ENCODE measurements around the gene HDGF.

Gene HDGF

DNA sequence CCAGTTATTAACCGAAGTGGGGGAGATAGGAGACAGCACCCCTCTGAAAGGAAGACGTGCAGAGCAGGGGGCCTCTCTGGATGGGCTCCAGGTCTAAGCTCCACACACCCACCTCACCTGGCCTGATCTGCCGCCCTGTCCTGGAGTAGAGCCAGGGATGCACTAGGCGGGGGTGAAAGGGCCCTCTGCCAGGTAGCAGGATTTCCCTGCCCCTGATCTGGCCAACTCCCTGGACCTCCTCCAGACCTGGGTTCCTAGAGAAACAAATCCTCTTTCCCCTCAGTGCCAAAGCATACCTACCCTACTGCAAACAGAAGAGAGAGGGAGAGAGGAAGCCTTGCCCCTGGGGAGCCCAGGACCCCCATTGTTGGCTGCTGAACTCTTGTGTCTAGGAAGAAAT lies 48.1 kb downstream of the HDGF start:
- no peak for DNase-seq (ENCODE audit: extremely low read depth in 1 of 2, low read depth in 1 of 2)

DNA sequence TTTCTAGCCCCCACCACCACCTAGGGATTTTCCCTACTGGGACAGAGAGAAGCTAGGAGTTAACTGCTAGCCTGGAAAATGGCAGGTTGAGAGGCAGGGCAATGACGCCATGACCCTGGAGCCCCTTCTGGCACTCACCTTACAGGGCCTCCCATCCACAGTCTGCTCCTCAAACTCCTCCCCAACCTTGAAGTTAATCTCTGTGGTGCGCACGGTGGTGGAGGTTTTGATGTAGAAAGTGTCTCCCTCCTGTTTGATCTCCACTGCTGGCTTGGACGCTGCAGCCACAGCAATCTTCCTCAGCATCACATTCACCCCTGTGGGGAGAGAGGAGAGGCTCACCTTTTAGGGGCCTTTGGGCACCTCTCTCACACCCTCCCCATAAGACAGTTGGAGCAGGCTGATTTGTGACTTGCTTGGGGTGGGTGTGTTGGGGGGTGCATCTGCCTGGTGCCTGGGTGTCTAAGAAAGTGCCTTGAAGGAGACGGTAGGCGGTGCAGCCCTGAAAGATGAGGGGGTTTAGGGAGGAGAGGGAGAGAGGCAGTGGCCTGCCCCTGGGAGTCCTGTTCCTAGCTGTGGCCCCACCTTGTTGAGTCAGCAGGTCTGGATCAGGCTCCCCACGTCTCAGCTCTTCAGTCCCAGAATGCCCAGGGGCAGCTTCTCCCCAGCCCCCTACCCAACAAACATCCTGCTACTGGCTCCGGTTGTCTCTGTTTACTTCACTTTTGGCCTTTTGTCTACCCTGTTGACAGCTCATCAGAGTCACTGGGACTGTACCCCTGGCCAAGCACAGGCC lies 50.5 kb downstream of the HDGF start:
- DNase-seq (ENCODE audit: extremely low read depth in 1 of 2, low read depth in 1 of 2): no peak

DNA sequence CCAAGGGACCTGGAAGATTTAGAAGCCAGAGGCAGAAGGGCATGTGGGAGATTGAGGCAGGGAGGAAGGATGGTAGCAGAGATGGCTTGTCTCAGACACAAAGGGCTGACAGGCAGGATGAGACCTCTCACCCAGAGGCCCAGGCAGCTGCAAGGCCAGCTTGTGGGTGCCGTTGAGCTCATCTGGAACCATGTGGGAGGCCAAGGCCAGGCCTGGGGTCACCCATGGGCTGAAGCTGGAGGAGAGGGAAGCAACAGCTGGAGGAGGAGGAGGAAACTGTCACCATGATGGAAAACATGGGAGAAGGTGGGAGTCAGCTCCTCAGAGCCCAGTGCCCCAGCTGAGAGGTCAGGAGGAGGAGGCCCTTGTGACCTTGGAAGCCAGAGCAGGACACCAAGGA lies 52.5 kb downstream of the HDGF start:
- DNase-seq (ENCODE audit: extremely low read depth in 1 of 2, low read depth in 1 of 2): no peak

GRCh38 chr1:156697481-156697880 lies 54.0 kb downstream of the HDGF start:
- no peak for DNase-seq (ENCODE audit: extremely low read depth in 1 of 2, low read depth in 1 of 2)

- no peak for DNase-seq (ENCODE audit: extremely low read depth in 1 of 2, low read depth in 1 of 2)
Observed at GRCh38 chr1:156696755-156697154, 54.7 kb downstream of the HDGF start.

DNA sequence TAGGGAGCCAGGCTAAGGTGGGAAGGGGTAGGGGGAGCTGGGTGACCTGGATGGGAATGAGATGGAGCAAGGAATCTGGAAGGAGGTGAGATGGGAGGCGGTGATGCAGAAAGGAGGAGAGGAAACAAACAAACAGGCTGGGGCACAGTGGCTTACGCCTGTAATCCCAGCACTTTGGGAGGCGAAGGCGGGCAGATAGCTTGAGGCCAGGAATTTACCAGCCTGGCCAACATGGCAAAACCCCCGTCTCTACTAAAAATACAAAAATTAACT lies 56.8 kb downstream of the HDGF start:
- no peak for DNase-seq (ENCODE audit: extremely low read depth in 1 of 2, low read depth in 1 of 2)

DNA sequence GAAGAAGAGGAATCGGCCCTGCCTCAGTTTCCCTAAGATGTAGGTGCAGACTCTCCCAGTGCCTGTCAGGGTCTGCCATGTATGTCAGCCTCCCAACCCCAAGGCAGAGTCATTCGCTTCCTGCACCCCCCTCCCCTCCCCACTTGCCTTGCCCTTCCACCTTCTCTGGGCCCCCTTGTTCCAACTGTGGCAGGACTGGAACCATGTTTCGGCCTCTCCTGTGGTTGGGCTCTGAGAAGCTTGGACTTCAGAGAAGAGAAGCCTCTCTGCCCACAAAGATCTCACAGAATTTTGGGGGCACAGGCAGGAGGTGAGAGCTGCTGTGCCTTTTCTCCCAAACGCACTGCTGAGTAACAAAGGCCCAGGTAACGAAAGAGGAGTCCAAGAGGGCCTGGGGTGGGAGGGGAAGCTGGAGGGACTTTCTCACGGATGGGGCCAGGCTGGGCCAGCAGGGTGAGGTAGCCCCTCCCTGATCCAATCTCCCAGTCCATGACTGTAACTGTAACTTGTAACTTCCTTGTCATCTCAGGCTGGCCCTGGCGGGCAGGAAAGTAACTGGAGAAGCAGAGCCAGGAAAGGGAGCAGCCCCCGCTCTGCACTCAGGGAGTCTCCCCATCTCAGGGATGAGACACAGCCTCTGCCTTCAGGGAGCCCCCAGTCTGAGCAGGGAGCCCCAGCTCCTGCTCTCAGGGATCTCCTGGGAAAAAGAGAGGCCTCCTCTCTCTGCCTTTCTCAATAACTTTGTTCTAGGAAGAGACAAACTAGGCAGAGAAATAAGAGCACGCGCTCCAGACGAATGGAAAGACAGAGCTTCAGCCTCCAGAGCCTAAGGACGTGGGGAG lies 57.4 kb downstream of the HDGF start:
- DNase-seq (ENCODE audit: extremely low read depth in 1 of 2, low read depth in 1 of 2): no peak

DNA sequence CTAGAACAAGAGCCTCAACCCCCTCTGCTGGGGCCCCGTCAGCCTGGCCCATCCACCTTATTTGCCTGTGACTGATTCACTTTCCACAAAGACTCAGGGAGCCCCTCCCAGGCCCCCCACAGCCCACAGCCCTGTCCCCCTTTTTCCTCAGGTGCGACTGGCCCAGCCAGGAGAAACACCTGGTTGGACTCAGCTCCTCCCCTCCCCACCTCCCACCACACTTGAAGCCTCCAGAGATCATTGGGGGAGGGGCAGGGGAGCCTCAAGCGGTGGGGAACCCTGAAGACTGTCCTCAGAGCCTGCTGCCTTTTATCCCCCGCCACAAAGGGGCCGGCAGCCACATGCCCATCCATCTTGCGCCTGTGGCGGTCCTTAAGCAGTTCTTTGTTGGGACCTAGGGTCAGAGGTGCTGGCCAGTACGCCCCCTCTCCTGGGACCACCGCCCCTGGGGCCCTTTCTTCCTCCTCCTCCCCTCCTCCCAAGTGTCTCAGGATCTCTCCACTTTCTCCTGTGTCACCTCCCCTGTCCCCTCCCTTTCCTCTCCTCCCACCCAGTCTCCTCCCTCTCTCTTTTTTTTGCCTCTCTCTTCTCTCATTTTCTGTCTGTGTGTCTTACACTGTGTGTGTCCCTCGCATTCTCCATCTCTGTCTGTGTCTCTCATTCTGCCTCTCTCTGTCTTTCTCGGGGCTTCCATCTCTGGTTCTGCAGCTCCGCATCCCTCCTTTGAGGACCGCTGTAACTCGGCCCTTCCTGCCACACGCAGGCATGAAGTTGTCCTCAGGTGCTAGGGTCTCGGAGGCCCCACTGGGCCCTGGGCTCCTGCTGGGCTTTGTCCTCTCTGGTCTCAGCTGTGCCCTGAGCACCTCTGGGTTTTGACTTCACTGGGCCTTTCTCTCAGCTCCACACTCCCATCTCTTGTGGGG lies 58.3 kb downstream of the HDGF start:
- DNase-seq (ENCODE audit: extremely low read depth in 1 of 2, low read depth in 1 of 2): no peak

DNA sequence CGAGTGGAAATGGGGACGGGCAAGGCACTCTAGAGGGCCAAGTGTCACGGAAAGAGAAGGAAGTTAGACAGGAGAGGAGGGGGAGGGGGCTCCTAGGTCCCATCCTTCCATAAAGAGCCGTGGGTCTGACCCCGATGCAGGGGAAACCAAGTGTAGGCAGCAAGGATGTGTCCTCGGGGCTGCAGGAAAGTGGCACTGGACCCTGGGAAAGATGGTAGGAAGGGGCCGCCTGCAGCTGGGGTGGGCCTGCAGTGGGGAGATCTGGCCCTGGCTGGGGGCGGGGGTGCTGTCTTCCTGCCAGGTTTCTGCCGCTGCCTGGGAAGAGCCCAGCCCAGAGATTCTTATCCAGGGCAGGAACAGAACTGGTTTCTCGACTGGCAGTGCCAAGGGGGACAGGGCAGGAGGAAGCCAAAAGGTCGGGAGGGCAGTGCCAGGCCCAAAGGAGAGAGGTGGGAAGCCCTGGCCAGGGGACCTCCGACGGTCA lies 59.0 kb downstream of the HDGF start:
- DNase-seq (ENCODE audit: extremely low read depth in 1 of 2, low read depth in 1 of 2): no peak

All from activated CD8-positive, alpha-beta memory T cell treated with anti-CD3 and anti-CD28 coated beads for 1 hour (primary cell).